ENCODE data around the gene CLEC20A. TPM values are rescaled to one million over a fixed set of nuclear protein-coding genes. Genes with fewer than 3 reads are reported as not detected.

Gene CLEC20A
- total RNA-seq, 1 donor from 2014 or later = not detected

DNA sequence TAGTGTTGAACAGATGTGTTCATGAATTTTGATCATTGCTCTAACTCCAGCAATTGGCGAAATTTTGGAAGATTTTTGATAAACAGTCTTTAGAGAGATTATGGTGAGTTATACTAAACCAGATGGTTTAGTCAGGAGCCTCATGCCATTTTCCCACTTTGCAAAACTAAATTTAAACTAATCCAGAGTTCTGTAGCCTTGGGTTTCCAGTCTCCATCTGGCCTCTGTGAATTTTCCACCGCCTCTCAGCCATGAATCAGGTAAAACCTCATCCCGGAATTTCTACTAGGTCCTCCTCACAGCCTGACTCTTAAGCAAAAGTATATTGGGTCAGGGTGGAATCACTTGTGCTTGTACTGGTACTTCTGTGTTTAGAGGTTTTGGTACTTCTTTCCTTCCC, 44.8 kb downstream of the CLEC20A start:
- TF ChIP-seq, protein P1, sequence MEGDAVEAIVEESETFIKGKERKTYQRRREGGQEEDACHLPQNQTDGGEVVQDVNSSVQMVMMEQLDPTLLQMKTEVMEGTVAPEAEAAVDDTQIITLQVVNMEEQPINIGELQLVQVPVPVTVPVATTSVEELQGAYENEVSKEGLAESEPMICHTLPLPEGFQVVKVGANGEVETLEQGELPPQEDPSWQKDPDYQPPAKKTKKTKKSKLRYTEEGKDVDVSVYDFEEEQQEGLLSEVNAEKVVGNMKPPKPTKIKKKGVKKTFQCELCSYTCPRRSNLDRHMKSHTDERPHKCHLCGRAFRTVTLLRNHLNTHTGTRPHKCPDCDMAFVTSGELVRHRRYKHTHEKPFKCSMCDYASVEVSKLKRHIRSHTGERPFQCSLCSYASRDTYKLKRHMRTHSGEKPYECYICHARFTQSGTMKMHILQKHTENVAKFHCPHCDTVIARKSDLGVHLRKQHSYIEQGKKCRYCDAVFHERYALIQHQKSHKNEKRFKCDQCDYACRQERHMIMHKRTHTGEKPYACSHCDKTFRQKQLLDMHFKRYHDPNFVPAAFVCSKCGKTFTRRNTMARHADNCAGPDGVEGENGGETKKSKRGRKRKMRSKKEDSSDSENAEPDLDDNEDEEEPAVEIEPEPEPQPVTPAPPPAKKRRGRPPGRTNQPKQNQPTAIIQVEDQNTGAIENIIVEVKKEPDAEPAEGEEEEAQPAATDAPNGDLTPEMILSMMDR (IDR thresholded peaks at IDR 0.05; ENCODE audit: insufficient read depth, low read length, poor library complexity, severe bottlenecking) = no peak
- no peak overlapping the region for H3K4me3 ChIP-seq (ENCODE audit: low read depth, low read length)
- DNase-seq (ENCODE audit: low read depth) = no peak
- no peaks in the 10 kb centered on the region for H3K27me3 ChIP-seq (ENCODE audit: control insufficient read depth, insufficient read depth, low read length)
- peaks cover 2% of the 10 kb centered on the region for H3K36me3 ChIP-seq (ENCODE audit: control insufficient read depth, insufficient read depth, low read length)

DNA sequence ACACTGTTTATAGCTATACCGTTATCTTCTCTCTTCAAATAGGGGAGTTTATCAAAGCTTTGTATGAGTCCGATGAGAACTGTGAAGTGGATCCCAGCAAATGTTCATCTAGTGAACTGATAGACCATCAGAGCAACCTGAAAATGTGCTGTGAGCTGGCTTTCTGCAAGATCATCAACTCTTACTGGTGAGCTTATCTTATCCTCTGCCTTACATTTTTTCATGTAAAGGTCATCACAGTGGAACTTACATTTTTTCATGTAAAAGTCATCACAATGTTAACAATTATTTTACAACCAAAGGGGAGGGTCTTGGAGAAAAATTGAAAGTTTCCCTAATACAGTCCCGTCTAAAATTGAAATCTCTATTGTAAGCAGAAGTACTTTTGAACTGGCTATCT, 45.2 kb downstream of the CLEC20A start:
- TF ChIP-seq, protein P1 (IDR thresholded peaks at IDR 0.05; ENCODE audit: insufficient read depth, low read length, poor library complexity, severe bottlenecking) = no peak
- peaks cover 2% of the 10 kb centered on the region for H3K36me3 ChIP-seq (ENCODE audit: control insufficient read depth, insufficient read depth, low read length)
- no peak for DNase-seq (ENCODE audit: low read depth)
- no peak overlapping the region for H3K4me3 ChIP-seq (ENCODE audit: low read depth, low read length)
- no peaks in the 10 kb centered on the region for H3K27me3 ChIP-seq (ENCODE audit: control insufficient read depth, insufficient read depth, low read length)

DNA sequence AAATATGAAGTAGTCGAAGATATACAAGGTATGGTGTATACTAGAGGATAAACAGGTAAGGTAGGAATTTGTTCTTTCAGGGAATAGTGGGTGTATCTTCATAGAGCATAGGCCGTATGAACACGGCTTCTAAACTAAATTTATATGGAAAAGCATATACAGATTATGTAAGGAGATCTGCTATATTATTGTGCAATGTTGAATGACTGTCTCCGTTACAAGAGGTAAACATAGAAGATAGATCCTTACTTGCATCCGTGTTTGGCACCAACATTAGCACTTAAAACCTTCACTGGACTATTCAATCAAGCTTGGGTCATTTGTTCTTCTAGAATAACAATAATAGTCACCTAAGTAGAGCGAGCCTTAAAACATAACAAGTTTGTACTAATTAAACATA, 45.9 kb downstream of the CLEC20A start:
- H3K27me3 ChIP-seq (ENCODE audit: control insufficient read depth, insufficient read depth, low read length) = no peaks in the 10 kb centered on the region
- TF ChIP-seq, protein P1 (IDR thresholded peaks at IDR 0.05; ENCODE audit: insufficient read depth, low read length, poor library complexity, severe bottlenecking) = no peak
- no peak for DNase-seq (ENCODE audit: low read depth)
- H3K36me3 ChIP-seq (ENCODE audit: control insufficient read depth, insufficient read depth, low read length) = peaks cover 2% of the 10 kb centered on the region
- no peak overlapping the region for H3K4me3 ChIP-seq (ENCODE audit: low read depth, low read length)

DNA sequence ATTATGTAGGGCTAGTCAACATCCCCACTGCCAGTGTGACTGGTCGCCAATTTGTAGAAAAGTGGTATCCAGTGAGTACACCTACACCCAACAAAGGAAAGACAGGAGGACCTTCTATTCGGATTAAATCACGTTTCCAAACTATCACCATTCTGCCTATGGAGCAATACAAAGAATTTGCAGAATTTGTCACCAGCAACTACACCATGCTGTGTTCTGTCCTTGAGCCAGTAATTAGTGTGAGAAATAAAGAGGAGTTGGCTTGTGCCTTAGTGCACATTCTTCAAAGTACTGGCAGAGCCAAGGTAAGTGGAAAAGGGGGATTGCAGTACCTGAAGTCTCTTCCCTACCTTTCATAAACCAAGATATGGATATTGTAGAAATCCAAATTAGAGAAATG, 53.8 kb downstream of the CLEC20A start:
- no peak for DNase-seq (ENCODE audit: low read depth)
- TF ChIP-seq, protein P1 (IDR thresholded peaks at IDR 0.05; ENCODE audit: insufficient read depth, low read length, poor library complexity, severe bottlenecking) = no peak
- H3K36me3 ChIP-seq (ENCODE audit: control insufficient read depth, insufficient read depth, low read length) = no peaks in the 10 kb centered on the region
- no peak overlapping the region for H3K4me3 ChIP-seq (ENCODE audit: low read depth, low read length)
- H3K27me3 ChIP-seq (ENCODE audit: control insufficient read depth, insufficient read depth, low read length) = no peaks in the 10 kb centered on the region

DNA sequence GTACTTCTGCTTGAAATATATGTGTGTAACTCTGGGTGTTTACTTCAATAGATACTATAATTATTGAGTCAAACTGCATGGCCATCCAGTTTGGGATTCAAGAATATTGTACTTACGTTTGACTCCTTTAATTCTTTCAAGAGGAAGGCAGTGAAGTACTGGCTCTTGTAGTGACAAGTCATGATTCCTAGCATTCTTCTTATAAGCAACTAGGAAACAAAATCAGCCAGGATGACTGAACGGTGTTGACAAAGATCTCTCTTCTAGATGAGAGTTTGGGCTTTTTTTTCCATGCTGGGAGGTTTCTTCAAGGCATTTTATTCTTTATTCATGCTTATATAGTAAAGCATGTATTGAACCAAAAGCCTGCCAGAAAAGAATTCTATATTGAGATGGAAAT, 58.3 kb downstream of the CLEC20A start:
- no peak for DNase-seq (ENCODE audit: low read depth)

GRCh38 chr1:178436899-178437298, 59.9 kb downstream of the CLEC20A start:
- DNase-seq (ENCODE audit: low read depth) = no peak
- no peaks in the 10 kb centered on the region for H3K36me3 ChIP-seq (ENCODE audit: control insufficient read depth, insufficient read depth, low read length)
- H3K27me3 ChIP-seq (ENCODE audit: control insufficient read depth, insufficient read depth, low read length) = no peaks in the 10 kb centered on the region
- no peak overlapping the region for H3K4me3 ChIP-seq (ENCODE audit: low read depth, low read length)
- TF ChIP-seq, protein P1 (IDR thresholded peaks at IDR 0.05; ENCODE audit: insufficient read depth, low read length, poor library complexity, severe bottlenecking) = no peak

More for the DNA sequence above, 58.3 kb downstream of the CLEC20A start:
- no peaks in the 10 kb centered on the region for H3K36me3 ChIP-seq (ENCODE audit: control insufficient read depth, insufficient read depth, low read length)
- TF ChIP-seq, protein P1 (IDR thresholded peaks at IDR 0.05; ENCODE audit: insufficient read depth, low read length, poor library complexity, severe bottlenecking) = no peak
- H3K4me3 ChIP-seq (ENCODE audit: low read depth, low read length) = no peak overlapping the region
- no peaks in the 10 kb centered on the region for H3K27me3 ChIP-seq (ENCODE audit: control insufficient read depth, insufficient read depth, low read length)
